ENCODE results near the gene RARA. TPM values are rescaled to one million over a fixed set of nuclear protein-coding genes. Genes with fewer than 3 reads are reported as not detected.
A peak's percentile ranks its signal among the peaks of the same experiment; 100 is the strongest.

The RARA gene
- total RNA-seq, result 10 to 100 TPM; 65.2 to 65.5 TPM

DNA sequence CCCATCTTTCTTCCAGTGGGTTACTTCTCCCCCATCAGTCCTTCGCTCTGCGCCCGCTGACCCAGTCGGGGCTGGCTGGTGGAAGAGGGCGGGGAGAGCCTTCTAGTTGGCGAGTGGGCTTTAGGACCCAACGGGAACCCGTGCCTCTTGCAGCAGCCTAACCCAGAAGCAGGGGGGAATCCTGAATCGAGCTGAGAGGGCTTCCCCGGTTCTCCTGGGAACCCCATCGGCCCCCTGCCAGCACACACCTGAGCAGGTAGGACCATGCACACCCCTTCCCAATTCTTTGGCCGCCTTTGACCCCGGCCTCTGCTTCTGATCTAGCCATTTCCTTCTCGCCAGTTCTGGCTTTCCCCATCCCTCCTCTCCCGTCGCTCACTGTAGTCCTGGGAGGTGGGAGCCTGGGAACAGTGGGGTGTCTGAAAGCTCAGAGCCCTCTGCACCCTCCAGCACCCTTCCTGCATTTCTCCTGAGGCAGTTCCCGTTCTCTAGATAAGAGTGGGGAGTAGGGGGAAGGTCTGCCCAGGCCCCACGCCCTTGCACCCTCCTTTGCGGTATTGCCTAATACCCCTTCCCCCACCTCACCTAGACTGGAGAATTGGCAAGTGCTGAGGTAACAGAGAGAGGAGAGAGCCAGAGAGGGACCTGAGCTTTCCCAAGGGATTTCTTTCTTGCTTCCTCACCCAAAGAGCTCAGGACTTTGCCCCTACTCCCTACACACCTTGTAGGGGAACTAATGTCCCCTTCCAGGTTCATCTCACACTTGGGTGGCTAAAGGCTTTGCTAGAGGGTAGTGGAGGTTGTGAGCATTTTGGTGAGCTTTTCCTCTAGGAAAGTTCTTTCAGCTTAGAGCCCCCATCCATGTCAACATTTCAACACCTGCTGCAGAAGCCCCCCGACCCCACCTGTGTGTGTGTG is at the start of gene RARA:
RARA (plus strand) TSS at position 150 of the 918 bp plus-strand sequence. CDS start 22,039 bp downstream, outside the sequence.
- Mint-ChIP-seq H3K36me3 (ENCODE audit: low read depth) (peaks cover 2% of the 10 kb centered on the region), H3K27me3 (no peaks in the 10 kb centered on the region), H3K4me1 (peaks cover 48% of the 10 kb centered on the region), H3K4me3 (no peak within 1 kb of the TSS), H3K27ac (no peak within 1 kb of the TSS), H3K9me3 (no peaks in the 10 kb centered on the region)
- ChIA-PET CTCF (interaction anchor here (0.7 to 11.6 kb wide), 4 partner anchors 22 to 54 kb away, joined by 3 to 173 read pairs (median 6); no protein-coding TSS in a partner anchor), POLR2A (interaction anchor here (1.0 to 12.1 kb wide), 7 partner anchors 11 to 66 kb away, joined by 3 to 129 read pairs (median 10); partner anchors contain the start of gene CDC6)
- peak; percentile 16 for DNase-seq

GRCh38 chr17:40259505-40259904 is 49.5 kb upstream of the RARA start:
- no peak for DNase-seq
- Mint-ChIP-seq H3K27me3 (no peaks in the 10 kb centered on the region), H3K27ac (no peak overlapping the region), H3K4me1 (no peaks in the 10 kb centered on the region), H3K36me3 (ENCODE audit: low read depth) (peaks cover 44% of the 10 kb centered on the region), H3K9me3 (no peaks in the 10 kb centered on the region), H3K4me3 (no peak overlapping the region)
- ChIA-PET CTCF (interaction anchor here (1.2 kb wide), 1 partner anchor 57 kb away, joined by 3 read pairs; no protein-coding TSS in a partner anchor), POLR2A (interaction anchor here (1.1 kb wide), 2 partner anchors 24 to 41 kb away, joined by 3 read pairs; partner anchors contain the start of gene WIPF2)

DNA sequence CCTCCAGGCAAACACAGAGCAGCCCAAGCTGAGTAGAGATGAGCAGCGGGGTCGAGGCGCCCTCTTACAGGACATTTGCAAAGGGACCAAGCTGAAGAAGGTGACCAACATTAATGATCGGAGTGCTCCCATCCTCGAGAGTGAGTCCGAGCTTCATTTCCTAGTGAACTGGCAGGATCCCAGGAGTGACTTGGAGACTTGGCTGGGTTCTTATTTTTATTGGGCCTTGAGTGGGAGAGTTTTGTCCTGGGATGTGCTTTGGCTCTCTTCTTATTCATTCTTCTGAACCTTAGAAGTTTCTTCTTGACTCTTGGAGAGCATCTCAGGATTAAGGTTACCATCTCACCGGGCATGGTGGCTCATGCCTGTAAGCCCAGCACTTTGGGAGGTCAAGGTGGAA is 48.5 kb upstream of the RARA start:
- no peaks in the 10 kb centered on the region for H3K4me1 Mint-ChIP-seq
- peaks cover 44% of the 10 kb centered on the region for H3K36me3 Mint-ChIP-seq (ENCODE audit: low read depth)
- DNase-seq, result no peak
- H3K9me3 Mint-ChIP-seq, result no peaks in the 10 kb centered on the region
- H3K27ac Mint-ChIP-seq, result no peak overlapping the region
- H3K27me3 Mint-ChIP-seq, result no peaks in the 10 kb centered on the region
- no peak overlapping the region for H3K4me3 Mint-ChIP-seq
- CTCF ChIA-PET, result interaction anchor here (1.0 kb wide), 1 partner anchor 63 kb away, joined by 3 read pairs; no protein-coding TSS in a partner anchor
- POLR2A ChIA-PET, result no interaction called here

- Mint-ChIP-seq H3K4me3 (no peak overlapping the region), H3K9me3 (no peaks in the 10 kb centered on the region), H3K27ac (no peak overlapping the region), H3K36me3 (ENCODE audit: low read depth) (peaks cover 26% of the 10 kb centered on the region), H3K27me3 (no peaks in the 10 kb centered on the region), H3K4me1 (no peaks in the 10 kb centered on the region)
- POLR2A ChIA-PET, result no interaction called here
- DNase-seq, result no peak
- CTCF ChIA-PET, result no interaction called here
These were observed 44.4 kb upstream of the RARA start for GRCh38 chr17:40264458-40265185.

DNA sequence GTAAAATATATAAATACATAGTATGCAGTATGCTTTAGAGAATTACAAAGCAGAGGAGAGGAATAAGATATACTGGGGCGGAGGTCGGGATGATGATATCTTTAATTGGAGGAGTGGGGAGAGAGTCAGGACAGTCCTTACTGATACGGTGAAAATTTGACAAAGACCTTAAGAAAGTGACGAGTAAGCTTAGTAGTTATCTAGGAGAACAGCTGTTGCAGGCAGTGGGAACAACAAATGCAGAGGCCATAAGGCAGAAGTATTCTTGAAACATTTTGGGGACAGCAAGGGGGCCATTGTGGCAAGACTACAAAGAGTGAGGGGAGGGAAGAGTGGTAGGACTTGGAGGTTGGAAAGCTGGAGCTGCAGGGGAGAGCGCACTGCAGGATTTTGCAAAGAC is 43.6 kb upstream of the RARA start:
- Mint-ChIP-seq H3K36me3 (ENCODE audit: low read depth) (peaks cover 24% of the 10 kb centered on the region), H3K27ac (no peak overlapping the region)
- CTCF ChIA-PET, result no interaction called here

DNA sequence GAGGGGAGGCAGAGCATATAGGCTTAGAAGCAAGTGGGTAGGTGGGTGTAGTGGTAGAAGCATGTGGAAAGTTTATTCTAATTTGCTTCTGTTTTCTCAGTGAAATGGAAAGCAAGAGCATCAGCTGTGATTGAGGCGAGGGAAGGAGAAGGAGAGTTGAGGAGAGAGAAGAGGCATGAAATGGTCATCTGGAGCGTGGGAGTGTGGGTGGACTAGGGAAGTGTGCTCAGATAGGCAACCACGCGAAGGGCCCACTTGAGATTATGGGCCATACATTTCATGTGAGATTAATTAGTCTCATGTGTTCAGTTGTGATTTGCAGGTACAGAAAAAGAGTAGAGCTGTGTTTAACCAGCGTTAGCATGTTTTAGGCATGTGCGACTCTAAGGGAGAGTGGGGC is 42.1 kb upstream of the RARA start:
- ChIA-PET CTCF (no interaction called here), POLR2A (interaction anchor here (1.7 kb wide), 1 partner anchor 17 kb away, joined by 7 read pairs; no protein-coding TSS in a partner anchor)
- peaks cover 20% of the 10 kb centered on the region for H3K36me3 Mint-ChIP-seq (ENCODE audit: low read depth)
- no peak for DNase-seq
- no peaks in the 10 kb centered on the region for H3K4me1 Mint-ChIP-seq
- no peak overlapping the region for H3K27ac Mint-ChIP-seq
- H3K27me3 Mint-ChIP-seq, result no peaks in the 10 kb centered on the region
- H3K4me3 Mint-ChIP-seq, result no peak overlapping the region
- no peaks in the 10 kb centered on the region for H3K9me3 Mint-ChIP-seq

More for the DNA sequence above, 43.6 kb upstream of the RARA start:
- no peaks in the 10 kb centered on the region for H3K4me1 Mint-ChIP-seq
- no peak overlapping the region for H3K4me3 Mint-ChIP-seq
- H3K27me3 Mint-ChIP-seq, result no peaks in the 10 kb centered on the region
- no peak for DNase-seq
- POLR2A ChIA-PET, result no interaction called here
- no peaks in the 10 kb centered on the region for H3K9me3 Mint-ChIP-seq

GRCh38 chr17:40268141-40268712 is 40.8 kb upstream of the RARA start:
- no peak overlapping the region for H3K4me3 Mint-ChIP-seq
- ChIA-PET POLR2A (interaction anchor here (0.8 to 1.4 kb wide), 2 partner anchors 21 to 50 kb away, joined by 3 read pairs; partner anchors contain the start of gene WIPF2), CTCF (interaction anchor here (0.6 to 0.9 kb wide), 3 partner anchors 15 to 157 kb away, joined by 3 to 4 read pairs (median 3); no protein-coding TSS in a partner anchor)
- no peak for DNase-seq
- H3K36me3 Mint-ChIP-seq (ENCODE audit: low read depth), result peaks cover 16% of the 10 kb centered on the region
- H3K27me3 Mint-ChIP-seq, result no peaks in the 10 kb centered on the region
- H3K9me3 Mint-ChIP-seq, result no peaks in the 10 kb centered on the region
- no peaks in the 10 kb centered on the region for H3K4me1 Mint-ChIP-seq
- no peak overlapping the region for H3K27ac Mint-ChIP-seq

GRCh38 chr17:40278414-40278813 is 30.6 kb upstream of the RARA start:
- Mint-ChIP-seq H3K9me3 (no peaks in the 10 kb centered on the region), H3K4me3 (no peak overlapping the region), H3K27me3 (no peaks in the 10 kb centered on the region), H3K4me1 (peaks cover 35% of the 10 kb centered on the region), H3K36me3 (ENCODE audit: low read depth) (peaks cover 64% of the 10 kb centered on the region), H3K27ac (peak overlapping the region; percentile 7)
- ChIA-PET CTCF (no interaction called here), POLR2A (no interaction called here)
- DNase-seq, result no peak

GRCh38 chr17:40279402-40279801 is 29.6 kb upstream of the RARA start:
- H3K9me3 Mint-ChIP-seq, result no peaks in the 10 kb centered on the region
- ChIA-PET CTCF (no interaction called here), POLR2A (no interaction called here)
- H3K4me1 Mint-ChIP-seq, result peaks cover 45% of the 10 kb centered on the region
- H3K27me3 Mint-ChIP-seq, result no peaks in the 10 kb centered on the region
- H3K4me3 Mint-ChIP-seq, result no peak overlapping the region
- peaks cover 58% of the 10 kb centered on the region for H3K36me3 Mint-ChIP-seq (ENCODE audit: low read depth)
- no peak for DNase-seq
- no peak overlapping the region for H3K27ac Mint-ChIP-seq

GRCh38 chr17:40281663-40282062 is 27.3 kb upstream of the RARA start:
- CTCF ChIA-PET, result interaction anchor here (0.6 to 2.7 kb wide), 5 partner anchors 8 to 168 kb away, joined by 3 to 13 read pairs (median 4); partner anchors contain the start of gene WIPF2
- POLR2A ChIA-PET, result interaction anchor here (0.8 to 1.5 kb wide), 4 partner anchors 17 to 136 kb away, joined by 3 to 5 read pairs (median 4); partner anchors contain the start of gene TOP2A
- Mint-ChIP-seq H3K27me3 (no peaks in the 10 kb centered on the region), H3K9me3 (no peaks in the 10 kb centered on the region), H3K36me3 (ENCODE audit: low read depth) (peaks cover 47% of the 10 kb centered on the region), H3K27ac (peak overlapping the region; percentile 56), H3K4me3 (no peak overlapping the region), H3K4me1 (peaks cover 52% of the 10 kb centered on the region)
- no peak for DNase-seq

DNA sequence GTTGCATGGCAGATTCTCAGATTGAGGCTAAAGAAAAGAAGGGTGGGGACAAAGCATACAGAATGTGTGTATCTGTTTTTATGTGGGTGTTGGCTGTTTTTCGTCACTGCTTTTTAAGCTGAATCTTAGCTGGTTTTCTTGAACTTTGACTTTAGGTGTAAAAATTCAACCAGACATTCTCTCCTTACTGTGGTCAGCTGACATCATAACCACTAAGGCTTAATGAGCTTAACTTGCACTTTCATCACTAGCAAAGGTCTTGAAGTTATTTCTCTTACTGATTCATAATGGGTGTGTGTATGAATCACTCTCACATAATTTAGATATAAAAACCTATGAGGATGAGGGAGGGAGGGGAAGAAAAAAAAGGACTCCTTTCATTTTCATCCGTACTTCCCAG is 25.3 kb upstream of the RARA start:
- no peaks in the 10 kb centered on the region for H3K9me3 Mint-ChIP-seq
- H3K4me3 Mint-ChIP-seq, result peak overlapping the region; percentile 7
- H3K4me1 Mint-ChIP-seq, result peaks cover 60% of the 10 kb centered on the region
- peaks cover 38% of the 10 kb centered on the region for H3K36me3 Mint-ChIP-seq (ENCODE audit: low read depth)
- CTCF ChIA-PET, result interaction anchor here (0.7 to 2.7 kb wide), 12 partner anchors 16 to 270 kb away, joined by 3 to 16 read pairs (median 4); partner anchors contain the start of genes TOP2A and WIPF2
- H3K27me3 Mint-ChIP-seq, result no peaks in the 10 kb centered on the region
- no peak for DNase-seq
- POLR2A ChIA-PET, result interaction anchor here (0.7 to 3.1 kb wide), 11 partner anchors 11 to 183 kb away, joined by 3 to 20 read pairs (median 5); partner anchors contain the start of genes CASC3, RARA and WIPF2
- H3K27ac Mint-ChIP-seq, result peak overlapping the region; percentile 76

DNA sequence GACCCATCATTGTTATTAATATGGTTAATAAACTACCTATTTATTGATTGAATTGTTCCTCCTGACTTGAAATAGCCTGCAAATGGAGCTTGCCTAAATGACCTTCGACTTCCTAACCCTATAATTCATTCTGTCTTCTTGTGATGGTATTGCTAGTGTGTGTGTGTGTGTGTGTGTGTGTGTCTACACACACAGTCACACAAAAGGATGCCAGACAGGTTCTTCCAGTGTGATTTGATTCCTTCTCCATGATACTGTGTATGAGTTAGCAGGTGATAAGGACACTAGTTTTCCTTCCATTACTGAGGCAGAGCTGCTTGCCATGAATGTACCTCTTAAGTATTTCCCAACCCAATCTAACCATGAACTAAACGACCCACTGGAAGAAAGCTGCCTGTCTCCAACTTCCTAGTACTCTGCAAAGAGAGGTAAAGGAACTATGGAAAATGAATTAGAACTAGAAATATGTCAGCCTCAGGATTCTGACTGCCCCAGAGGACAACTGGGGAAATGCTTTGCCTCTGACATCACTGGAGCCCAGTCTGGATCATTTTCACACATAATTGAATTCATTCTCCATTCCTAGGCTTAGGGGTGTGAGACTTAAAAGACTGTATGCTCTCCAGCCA is 24.8 kb upstream of the RARA start:
- H3K4me3 Mint-ChIP-seq, result peak overlapping the region; percentile 19
- no peaks in the 10 kb centered on the region for H3K27me3 Mint-ChIP-seq
- peaks cover 60% of the 10 kb centered on the region for H3K4me1 Mint-ChIP-seq
- H3K36me3 Mint-ChIP-seq (ENCODE audit: low read depth), result peaks cover 37% of the 10 kb centered on the region
- CTCF ChIA-PET, result interaction anchor here (0.8 to 2.7 kb wide), 11 partner anchors 16 to 270 kb away, joined by 3 to 16 read pairs (median 4); partner anchors contain the start of genes TOP2A and WIPF2
- no peaks in the 10 kb centered on the region for H3K9me3 Mint-ChIP-seq
- POLR2A ChIA-PET, result interaction anchor here (0.7 to 3.1 kb wide), 10 partner anchors 11 to 183 kb away, joined by 3 to 20 read pairs (median 6); partner anchors contain the start of genes RARA and WIPF2
- peak overlapping the region; percentile 1 for H3K27ac Mint-ChIP-seq
- DNase-seq, result no peak

Data from activated CD4-positive, alpha-beta memory T cell treated with anti-CD3 and anti-CD28 coated beads, Interleukin-2, amount 10 ng/mL, durations not matched to agents 7 days and 5 days (primary cell).